ENCODE results near the gene NCF2.

Gene NCF2

DNA sequence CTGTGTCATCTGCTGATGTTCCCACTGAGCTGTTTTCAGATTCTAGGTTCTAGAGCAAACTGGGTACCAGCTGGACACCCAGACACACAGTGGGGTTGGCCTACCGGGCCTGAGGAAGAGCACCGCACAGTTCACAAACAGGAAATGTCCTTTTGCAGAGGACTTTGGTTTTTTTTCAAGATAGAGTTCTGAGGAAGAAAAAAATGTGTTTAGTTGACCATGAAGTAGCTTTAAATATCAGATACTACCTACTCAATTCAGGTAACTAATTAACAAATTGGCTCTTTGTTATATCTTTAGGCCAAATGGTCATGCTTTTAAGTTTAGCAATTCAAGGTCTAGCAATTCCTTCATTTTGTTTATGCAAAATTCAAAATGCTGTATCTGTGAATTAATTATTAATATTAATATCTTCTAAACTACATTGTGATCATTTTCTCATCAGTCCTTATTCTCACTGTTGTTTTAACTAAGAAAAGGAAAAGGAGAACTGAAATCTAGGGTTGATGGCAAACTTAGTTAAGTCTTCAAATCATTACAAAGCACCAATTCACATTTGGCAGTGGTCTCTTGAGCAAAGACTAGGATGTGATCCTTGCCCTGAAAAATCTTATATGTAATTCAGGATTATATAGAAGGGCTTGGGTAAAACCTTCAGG is 17.2 kb upstream of the NCF2 start:
- CTCF ChIA-PET: interaction anchor here (1.5 to 3.7 kb wide), 2 partner anchors 9 to 24 kb away, joined by 3 to 18 read pairs; no protein-coding TSS in a partner anchor
- no peak overlapping the region for H3K4me3 ChIP-seq (ENCODE audit: low read depth, low read length)
- no peak for DNase-seq (ENCODE audit: low read depth, low spot score)
- no peak for TF ChIP-seq CTCF (IDR thresholded peaks at IDR 0.05; ENCODE audit: insufficient read depth, low read length, missing control alignments)
- POLR2A ChIA-PET: no interaction called here

DNA sequence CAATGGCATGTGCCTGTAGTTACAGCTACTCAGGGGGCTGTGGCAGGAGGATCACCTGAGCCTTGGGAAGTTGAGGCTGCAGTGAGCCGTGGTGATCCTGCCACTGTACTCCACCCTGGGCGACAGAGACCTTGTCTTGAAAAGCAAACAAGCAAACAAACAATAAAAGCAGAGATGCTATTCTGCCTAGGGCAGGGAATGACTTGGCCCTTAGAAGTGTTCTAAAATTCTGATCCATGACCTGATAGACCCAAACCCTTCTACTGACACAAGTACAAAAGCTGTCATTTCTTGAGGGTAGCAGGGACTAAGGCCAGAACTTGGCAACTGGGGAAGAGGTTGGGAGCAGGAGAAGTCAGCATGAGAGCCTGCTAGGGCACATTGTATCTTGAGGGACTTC is 15.6 kb upstream of the NCF2 start:
- TF ChIP-seq CTCF (IDR thresholded peaks at IDR 0.05; ENCODE audit: insufficient read depth, low read length, missing control alignments): no peak
- ChIA-PET POLR2A (no interaction called here), CTCF (interaction anchor here (0.6 to 1.5 kb wide), 2 partner anchors 25 to 79 kb away, joined by 3 read pairs; no protein-coding TSS in a partner anchor)
- DNase-seq (ENCODE audit: low read depth, low spot score): no peak
- no peak overlapping the region for H3K4me3 ChIP-seq (ENCODE audit: low read depth, low read length)

- no peak for TF ChIP-seq CTCF (IDR thresholded peaks at IDR 0.05; ENCODE audit: insufficient read depth, low read length, missing control alignments)
- DNase-seq (ENCODE audit: low read depth, low spot score): no peak
- CTCF ChIA-PET: no interaction called here
- POLR2A ChIA-PET: no interaction called here
- H3K4me3 ChIP-seq (ENCODE audit: low read depth, low read length): no peak overlapping the region
Observed at GRCh38 chr1:183604815-183605214, 14.6 kb upstream of the NCF2 start.

- ChIA-PET CTCF (no interaction called here), POLR2A (no interaction called here)
- no peak overlapping the region for H3K4me3 ChIP-seq (ENCODE audit: low read depth, low read length)
- no peak for TF ChIP-seq CTCF (IDR thresholded peaks at IDR 0.05; ENCODE audit: insufficient read depth, low read length, missing control alignments)
- DNase-seq (ENCODE audit: low read depth, low spot score): peak; percentile 52
Observed at GRCh38 chr1:183604038-183604808, 14.0 kb upstream of the NCF2 start.

DNA sequence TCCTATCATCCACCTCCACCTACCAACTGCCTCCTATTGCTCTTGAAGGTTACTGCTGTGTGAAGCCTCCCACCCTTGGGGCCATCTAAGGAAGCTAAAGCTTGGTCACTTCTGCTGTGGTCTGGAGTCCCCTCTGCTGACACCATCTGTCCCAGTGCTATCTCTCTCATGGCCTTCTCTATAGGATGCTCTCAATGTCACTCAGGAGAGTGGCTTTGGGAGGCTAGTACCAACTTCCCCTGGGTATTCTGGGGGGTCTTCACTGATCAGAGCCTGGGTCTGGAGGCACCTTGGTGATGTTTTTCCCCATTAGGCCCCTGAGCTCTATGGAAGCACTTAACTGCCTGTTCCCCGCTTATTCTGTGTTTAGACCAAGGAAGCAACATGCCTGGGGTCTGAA is 12.3 kb upstream of the NCF2 start:
- no peak for TF ChIP-seq CTCF (IDR thresholded peaks at IDR 0.05; ENCODE audit: insufficient read depth, low read length, missing control alignments)
- DNase-seq (ENCODE audit: low read depth, low spot score): no peak
- POLR2A ChIA-PET: no interaction called here
- CTCF ChIA-PET: no interaction called here
- H3K4me3 ChIP-seq (ENCODE audit: low read depth, low read length): no peak overlapping the region

GRCh38 chr1:183600634-183601033 is 10.4 kb upstream of the NCF2 start:
- ChIA-PET CTCF (interaction anchor here (1.0 kb wide), 2 partner anchors 9 to 19 kb away, joined by 4 read pairs; no protein-coding TSS in a partner anchor), POLR2A (no interaction called here)
- DNase-seq (ENCODE audit: low read depth, low spot score): no peak

More at GRCh38 chr1:183600634-183601033, 10.4 kb upstream of the NCF2 start:
- H3K4me3 ChIP-seq (ENCODE audit: low read depth, low read length): no peak overlapping the region
- no peak for TF ChIP-seq CTCF (IDR thresholded peaks at IDR 0.05; ENCODE audit: insufficient read depth, low read length, missing control alignments)

All from AG04449 (cell line).